HG02588 (cell line): ENCODE data around the gene DAZAP2.
A peak's percentile ranks its signal among the peaks of the same experiment; 100 is the strongest.
"Not testable (repeated sequence)": the region's sequence is repeated elsewhere in the genome, so short reads cannot be mapped to it uniquely, and the experiment has no call there.

Experiments used
- ATAC-seq: cut with Tn5 transposase; IDR thresholded peaks from one replicate; pipeline ENCODE4 v1.9.1; 2021; ENCODE audit warnings: mild to moderate bottlenecking, moderate library complexity; ENCODE audit not compliant: unreplicated experiment

The DAZAP2 gene

GRCh38 chr12:51217133-51217967 is 21.3 kb upstream of the DAZAP2 start:
- peak; percentile 58 for ATAC-seq

- ATAC-seq = peak; percentile 62
Measured at GRCh38 chr12:51217968-51218606, 20.5 kb upstream of the DAZAP2 start, which contains the start of gene POU6F1. POU6F1 (minus strand) TSS chr12:51218062; CDS start chr12:51206836, 11,226 bp downstream.

- no peak for ATAC-seq
Measured at GRCh38 chr12:51218607-51219161, 19.9 kb upstream of the DAZAP2 start.

- no peak for ATAC-seq
Measured at GRCh38 chr12:51219322-51219721, 19.3 kb upstream of the DAZAP2 start.

- ATAC-seq = not testable (repeated sequence)
Measured at GRCh38 chr12:51219857-51220256, 18.8 kb upstream of the DAZAP2 start.

GRCh38 chr12:51222461-51222860 is 16.2 kb upstream of the DAZAP2 start:
- ATAC-seq = no peak

- no peak for ATAC-seq
Measured at GRCh38 chr12:51224625-51225024, 14.0 kb upstream of the DAZAP2 start.

GRCh38 chr12:51225234-51225633 is 13.4 kb upstream of the DAZAP2 start:
- no peak for ATAC-seq

GRCh38 chr12:51225771-51226170 is 12.9 kb upstream of the DAZAP2 start:
- ATAC-seq = no peak

GRCh38 chr12:51227112-51227511 is 11.5 kb upstream of the DAZAP2 start:
- not testable (repeated sequence) for ATAC-seq

- ATAC-seq = no peak
Measured at GRCh38 chr12:51227962-51228361, 10.7 kb upstream of the DAZAP2 start.

GRCh38 chr12:51229116-51229809 is 9.4 kb upstream of the DAZAP2 start:
- no peak for ATAC-seq

- no peak for ATAC-seq
Measured at GRCh38 chr12:51232642-51233041, 6.0 kb upstream of the DAZAP2 start.

- no peak for ATAC-seq
Measured at GRCh38 chr12:51234530-51234929, 4.1 kb upstream of the DAZAP2 start.

GRCh38 chr12:51238037-51238509 is 553 bp upstream of the DAZAP2 start:
- ATAC-seq = no peak

GRCh38 chr12:51240971-51241370 is 2.3 kb downstream of the DAZAP2 start:
- no peak for ATAC-seq

GRCh38 chr12:51242120-51242519 is 3.5 kb downstream of the DAZAP2 start:
- no peak for ATAC-seq

GRCh38 chr12:51242876-51243275 is 4.2 kb downstream of the DAZAP2 start:
- no peak for ATAC-seq

GRCh38 chr12:51244269-51244668 is 5.6 kb downstream of the DAZAP2 start:
- no peak for ATAC-seq

GRCh38 chr12:51245476-51246253 is 7.0 kb downstream of the DAZAP2 start:
- ATAC-seq = no peak
